HEK293 (cell line): ENCODE data around the gene BDKRB2.

Experiments
- ATF2 ChIP-seq: fragments of 450-650 bp; formaldehyde crosslinking; IDR thresholded peaks from 2 replicates; pipeline ENCODE4 v1.5.1; 2016; ENCODE audit warnings: missing biosample characterization, missing genetic modification characterization, low read depth
- CTCF ChIP-seq: fragments of 450-650 bp; formaldehyde crosslinking; IDR thresholded peaks from 2 replicates; pipeline ENCODE4 v1.5.1; 2016; ENCODE audit warnings: missing biosample characterization, missing genetic modification characterization
- ZNF501 ChIP-seq: fragments of 450-650 bp; formaldehyde crosslinking; IDR thresholded peaks from 2 replicates; pipeline ENCODE4 v1.5.1; 2016; ENCODE audit warnings: missing biosample characterization, missing genetic modification characterization
- ZNF548 ChIP-seq: fragments of 450-650 bp; formaldehyde crosslinking; IDR thresholded peaks from 2 replicates; pipeline ENCODE4 v1.5.1; 2016; ENCODE audit warnings: missing biosample characterization, missing genetic modification characterization
- ZNF585B ChIP-seq: fragments of 450-650 bp; formaldehyde crosslinking; IDR thresholded peaks from 2 replicates; pipeline ENCODE4 v1.5.1; 2016; ENCODE audit warnings: missing biosample characterization, missing genetic modification characterization
- ZNF629 ChIP-seq: fragments of 450-650 bp; formaldehyde crosslinking; IDR thresholded peaks from 2 replicates; pipeline ENCODE4 v1.5.1; 2017; ENCODE audit warnings: missing biosample characterization, missing genetic modification characterization
- ZNF792 ChIP-seq: fragments of 450-650 bp; formaldehyde crosslinking; IDR thresholded peaks from 2 replicates; pipeline ENCODE4 v1.5.1; 2016; ENCODE audit warnings: missing biosample characterization, missing genetic modification characterization

- no peak for TF ChIP-seq CTCF
- no peak for TF ChIP-seq ZNF548 (tag by site-specific recombination)
- TF ChIP-seq ZNF629, result no peak
- no peak for TF ChIP-seq ZNF585B (tag by site-specific recombination)
- no peak for TF ChIP-seq ZNF792 (tag by site-specific recombination)
- TF ChIP-seq ZNF501 (tag by site-specific recombination), result no peak
- no peak for TF ChIP-seq ATF2
These were observed 50.0 kb downstream of the BDKRB2 start for GRCh38 chr14:96254687-96255086.
